ENCODE measurements around the gene NXPE4. TPM values are rescaled to one million over a fixed set of nuclear protein-coding genes. Genes with fewer than 3 reads are reported as not detected.

Gene NXPE4
- under 1 TPM in 1 of 4 donors, not detected in 3; 0.22 TPM for total RNA-seq

- TF ChIP-seq CTCF (IDR thresholded peaks at IDR 0.05; ENCODE audit: low read depth) = no peak
Measured at GRCh38 chr11:114595571-114595970, at the start of gene NXPE4. Gene NXPE4, minus strand, starts transcription at chr11:114595786. Its CDS starts 1,027 bp downstream, at chr11:114594759.

- no peak for TF ChIP-seq CTCF (IDR thresholded peaks at IDR 0.05; ENCODE audit: low read depth)
Measured at GRCh38 chr11:114625294-114625693, 29.7 kb upstream of the NXPE4 start.

- no peak for TF ChIP-seq CTCF (IDR thresholded peaks at IDR 0.05; ENCODE audit: low read depth)
Measured at GRCh38 chr11:114624455-114625207, 29.0 kb upstream of the NXPE4 start.

GRCh38 chr11:114623720-114624119 is 28.1 kb upstream of the NXPE4 start:
- no peak for TF ChIP-seq CTCF (IDR thresholded peaks at IDR 0.05; ENCODE audit: low read depth)

GRCh38 chr11:114622858-114623257 is 27.3 kb upstream of the NXPE4 start:
- TF ChIP-seq CTCF (IDR thresholded peaks at IDR 0.05; ENCODE audit: low read depth) = no peak

- no peak for TF ChIP-seq CTCF (IDR thresholded peaks at IDR 0.05; ENCODE audit: low read depth)
Measured at GRCh38 chr11:114621950-114622809, 26.6 kb upstream of the NXPE4 start.

- no peak for TF ChIP-seq CTCF (IDR thresholded peaks at IDR 0.05; ENCODE audit: low read depth)
Measured at GRCh38 chr11:114621072-114621471, 25.5 kb upstream of the NXPE4 start.

All from subcutaneous adipose tissue (tissue), 4 donors.